ENCODE data around the gene EXOC6B.
A peak's percentile ranks its signal among the peaks of the same experiment; 100 is the strongest.

EXOC6B gene

DNA sequence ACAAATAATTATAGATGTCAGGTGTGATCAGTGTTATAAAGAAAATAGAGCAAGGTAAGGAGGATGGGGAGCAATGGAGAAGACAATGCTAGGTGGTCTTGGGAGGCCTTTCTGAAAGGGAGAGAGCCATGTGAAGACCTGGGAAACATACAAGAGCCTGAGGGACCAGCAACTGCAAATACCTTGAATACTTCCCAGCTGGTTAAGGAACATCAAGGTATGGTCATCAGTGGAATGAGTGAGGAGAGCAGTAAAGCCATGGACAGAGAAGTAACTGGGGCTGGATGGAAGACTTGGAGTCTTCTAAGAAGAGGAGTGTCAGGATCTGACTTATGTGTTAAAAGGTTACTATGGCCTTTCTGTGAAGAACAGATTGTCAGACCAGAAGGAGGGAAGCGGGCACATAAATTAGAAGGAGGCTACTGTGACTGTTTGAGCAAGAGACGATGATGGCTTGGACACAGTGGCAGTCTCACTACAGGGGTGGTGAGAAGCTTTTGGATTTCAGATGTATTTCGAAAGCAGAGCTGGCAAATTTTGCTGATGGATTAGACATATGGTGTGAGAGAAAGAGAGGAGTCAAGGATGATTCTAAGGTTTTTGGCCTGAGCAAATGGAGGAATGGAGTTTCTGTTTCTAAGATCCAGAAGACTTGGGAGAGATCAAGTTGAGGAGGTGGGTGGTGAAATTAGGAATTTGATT, 22.8 kb upstream of the EXOC6B start:
- Histone ChIP-seq H3K9me2 (replicated peaks; ENCODE audit: insufficient read depth, low read length) (no peaks in the 10 kb centered on the region), H3K27me3 (replicated peaks; ENCODE audit: insufficient read depth, low read length) (no peaks in the 10 kb centered on the region), H3K9me3 (replicated peaks; ENCODE audit: insufficient read depth, low read length) (no peaks in the 10 kb centered on the region), H3K4me3 (ENCODE audit: low read length) (no peak overlapping the region), H3K9ac (ENCODE audit: low read length) (no peak overlapping the region), H2AFZ (ENCODE audit: low read length) (no peak overlapping the region), H4K20me1 (ENCODE audit: insufficient read depth, low read length) (no peaks in the 10 kb centered on the region), H3F3A (ENCODE audit: insufficient read depth, low read length) (no peaks in the 10 kb centered on the region; the same call in 1 of the 2 replicates), H3K4me2 (ENCODE audit: low read depth, low read length) (no peak overlapping the region), H3K79me2 (ENCODE audit: low read length) (no peaks in the 10 kb centered on the region), H3K27ac (ENCODE audit: low read length) (no peak overlapping the region), H3K36me3 (replicated peaks; ENCODE audit: insufficient read depth, low read length) (no peaks in the 10 kb centered on the region), H3K4me1 (ENCODE audit: low read length) (peaks cover 8% of the 10 kb centered on the region; the same call in 1 of the 2 replicates)
- TF ChIP-seq, protein P1, sequence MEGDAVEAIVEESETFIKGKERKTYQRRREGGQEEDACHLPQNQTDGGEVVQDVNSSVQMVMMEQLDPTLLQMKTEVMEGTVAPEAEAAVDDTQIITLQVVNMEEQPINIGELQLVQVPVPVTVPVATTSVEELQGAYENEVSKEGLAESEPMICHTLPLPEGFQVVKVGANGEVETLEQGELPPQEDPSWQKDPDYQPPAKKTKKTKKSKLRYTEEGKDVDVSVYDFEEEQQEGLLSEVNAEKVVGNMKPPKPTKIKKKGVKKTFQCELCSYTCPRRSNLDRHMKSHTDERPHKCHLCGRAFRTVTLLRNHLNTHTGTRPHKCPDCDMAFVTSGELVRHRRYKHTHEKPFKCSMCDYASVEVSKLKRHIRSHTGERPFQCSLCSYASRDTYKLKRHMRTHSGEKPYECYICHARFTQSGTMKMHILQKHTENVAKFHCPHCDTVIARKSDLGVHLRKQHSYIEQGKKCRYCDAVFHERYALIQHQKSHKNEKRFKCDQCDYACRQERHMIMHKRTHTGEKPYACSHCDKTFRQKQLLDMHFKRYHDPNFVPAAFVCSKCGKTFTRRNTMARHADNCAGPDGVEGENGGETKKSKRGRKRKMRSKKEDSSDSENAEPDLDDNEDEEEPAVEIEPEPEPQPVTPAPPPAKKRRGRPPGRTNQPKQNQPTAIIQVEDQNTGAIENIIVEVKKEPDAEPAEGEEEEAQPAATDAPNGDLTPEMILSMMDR (IDR thresholded peaks at IDR 0.05; ENCODE audit: low read length): no peak
- TF ChIP-seq EZH2phosphoT487 (IDR thresholded peaks at IDR 0.05; ENCODE audit: low read length): no peak
- TF ChIP-seq EZH2 (optimal IDR thresholded peaks at IDR 0.05; ENCODE audit: low read depth, low read length): no peak
- no peak for DNase-seq

DNA sequence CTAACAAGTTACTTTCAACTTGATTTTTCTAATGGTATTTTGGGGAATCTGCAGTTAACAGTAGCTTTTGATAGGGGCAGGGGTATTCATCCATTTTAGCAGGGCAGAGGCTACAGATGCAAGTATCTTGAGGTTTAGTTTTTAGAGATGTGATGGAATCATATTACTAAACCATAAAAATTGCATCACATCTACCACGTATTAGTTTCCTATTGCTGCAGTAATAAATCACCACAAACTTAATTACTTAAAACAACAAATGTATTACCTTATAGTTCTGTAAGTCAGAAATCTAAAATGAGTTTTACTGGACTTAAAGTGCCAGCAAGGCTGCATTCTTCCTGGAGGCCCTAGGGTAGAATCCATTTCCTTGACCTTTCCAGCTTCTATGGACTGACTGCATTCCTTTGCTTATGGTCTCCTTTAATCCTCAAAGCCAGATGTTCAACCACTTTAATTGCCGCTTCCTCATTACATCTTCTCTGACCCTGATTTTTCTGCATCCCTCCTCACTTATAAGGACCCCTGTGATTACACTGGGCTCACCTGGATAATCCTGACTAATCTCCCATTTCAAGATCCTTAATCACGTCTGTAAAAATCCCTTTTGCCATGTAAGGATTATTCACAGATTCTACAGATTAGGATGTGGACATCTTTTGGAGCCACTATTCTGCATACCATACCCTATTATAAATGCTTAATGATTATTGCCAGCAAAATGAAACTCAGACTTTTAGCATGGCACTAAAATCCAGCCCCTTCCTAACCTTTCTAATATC, 21.9 kb upstream of the EXOC6B start:
- Histone ChIP-seq H3K9ac (ENCODE audit: low read length) (no peak overlapping the region), H4K20me1 (ENCODE audit: insufficient read depth, low read length) (no peaks in the 10 kb centered on the region), H3K79me2 (ENCODE audit: low read length) (no peaks in the 10 kb centered on the region), H3F3A (ENCODE audit: insufficient read depth, low read length) (no peaks in the 10 kb centered on the region; the same call in 1 of the 2 replicates), H3K36me3 (replicated peaks; ENCODE audit: insufficient read depth, low read length) (no peaks in the 10 kb centered on the region), H3K4me2 (ENCODE audit: low read depth, low read length) (no peak overlapping the region), H3K4me1 (ENCODE audit: low read length) (peaks cover 8% of the 10 kb centered on the region; the same call in 1 of the 2 replicates), H3K27ac (ENCODE audit: low read length) (no peak overlapping the region), H3K9me2 (replicated peaks; ENCODE audit: insufficient read depth, low read length) (no peaks in the 10 kb centered on the region), H2AFZ (ENCODE audit: low read length) (no peak overlapping the region), H3K9me3 (replicated peaks; ENCODE audit: insufficient read depth, low read length) (no peaks in the 10 kb centered on the region), H3K27me3 (replicated peaks; ENCODE audit: insufficient read depth, low read length) (no peaks in the 10 kb centered on the region), H3K4me3 (ENCODE audit: low read length) (no peak overlapping the region)
- no peak for DNase-seq
- TF ChIP-seq EZH2phosphoT487 (IDR thresholded peaks at IDR 0.05; ENCODE audit: low read length) (no peak), EZH2 (optimal IDR thresholded peaks at IDR 0.05; ENCODE audit: low read depth, low read length) (no peak)
- TF ChIP-seq, protein P1 (IDR thresholded peaks at IDR 0.05; ENCODE audit: low read length): no peak

DNA sequence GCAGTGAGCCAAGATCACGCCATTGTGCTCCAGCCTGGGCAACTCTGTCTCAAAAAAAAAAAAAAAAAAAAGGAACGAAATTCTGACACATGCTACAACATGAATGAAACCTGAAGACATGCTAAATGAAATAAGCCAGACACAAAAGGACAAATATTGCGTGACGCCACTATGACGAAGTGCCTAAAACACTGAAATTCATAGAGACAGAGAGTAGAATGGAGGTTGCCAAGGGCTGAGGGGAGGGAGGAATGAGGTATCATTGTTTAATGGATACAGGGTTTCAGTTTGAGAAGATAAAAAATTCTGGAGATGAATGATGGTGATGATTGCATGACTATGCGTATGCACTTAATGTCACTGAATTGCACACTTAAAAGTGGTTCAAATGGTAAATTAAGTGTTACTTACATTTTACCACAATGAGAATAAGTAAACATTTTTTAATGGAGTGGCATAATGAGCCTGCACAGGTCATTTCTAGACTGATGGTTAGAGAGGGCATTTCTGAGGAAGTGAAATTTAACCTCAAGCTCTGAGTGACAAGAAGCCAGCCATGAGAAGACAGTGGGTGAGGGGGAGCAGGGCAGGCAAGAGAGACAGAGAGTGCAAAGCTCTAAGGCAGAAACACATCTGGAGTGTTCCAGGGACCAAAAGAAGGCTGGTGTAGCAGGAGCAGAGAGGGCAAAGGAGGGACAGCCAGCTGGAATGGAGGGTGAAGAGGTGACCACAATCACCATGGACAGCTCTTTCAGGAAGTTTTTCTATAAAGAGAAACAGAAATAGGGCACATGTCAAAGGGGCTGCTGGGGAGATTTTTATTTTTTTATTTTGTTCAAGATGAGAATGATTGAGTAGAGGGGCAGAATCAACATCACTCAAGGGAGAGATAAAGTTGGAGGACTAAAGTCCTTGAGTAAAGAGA, 20.6 kb upstream of the EXOC6B start:
- DNase-seq: peak; percentile 11
- H3K9ac ChIP-seq (ENCODE audit: low read length): no peak overlapping the region
- no peaks in the 10 kb centered on the region for H3K27me3 ChIP-seq (replicated peaks; ENCODE audit: insufficient read depth, low read length)
- no peaks in the 10 kb centered on the region for H3K9me3 ChIP-seq (replicated peaks; ENCODE audit: insufficient read depth, low read length)
- H3K27ac ChIP-seq (ENCODE audit: low read length): no peak overlapping the region
- no peaks in the 10 kb centered on the region for H3K36me3 ChIP-seq (replicated peaks; ENCODE audit: insufficient read depth, low read length)
- H4K20me1 ChIP-seq (ENCODE audit: insufficient read depth, low read length): no peaks in the 10 kb centered on the region
- no peak overlapping the region for H3K4me3 ChIP-seq (ENCODE audit: low read length)
- H3K4me2 ChIP-seq (ENCODE audit: low read depth, low read length): no peak overlapping the region
- H3F3A ChIP-seq (ENCODE audit: insufficient read depth, low read length): no peaks in the 10 kb centered on the region; the same call in 1 of the 2 replicates
- no peak for TF ChIP-seq EZH2 (optimal IDR thresholded peaks at IDR 0.05; ENCODE audit: low read depth, low read length)
- TF ChIP-seq, protein P1 (IDR thresholded peaks at IDR 0.05; ENCODE audit: low read length): no peak
- TF ChIP-seq EZH2phosphoT487 (IDR thresholded peaks at IDR 0.05; ENCODE audit: low read length): no peak
- no peak overlapping the region for H2AFZ ChIP-seq (ENCODE audit: low read length)
- H3K79me2 ChIP-seq (ENCODE audit: low read length): no peaks in the 10 kb centered on the region
- no peaks in the 10 kb centered on the region for H3K9me2 ChIP-seq (replicated peaks; ENCODE audit: insufficient read depth, low read length)
- H3K4me1 ChIP-seq (ENCODE audit: low read length): peaks cover 8% of the 10 kb centered on the region; the same call in 1 of the 2 replicates

Measured in MM.1S (cell line).